Urinary bladder (tissue), 4 donors: ENCODE measurements around the gene DSTN. TPM values are rescaled to one million over a fixed set of nuclear protein-coding genes. Genes with fewer than 3 reads are reported as not detected.
A peak's percentile ranks its signal among the peaks of the same experiment; 100 is the strongest.

Experiments used
- DNase-seq: peaks from one replicate; pipeline ENCODE4 v3.0.0-alpha.2; 2015; ENCODE audit errors: extremely low spot score
- H3K27ac ChIP-seq: one replicate; pipeline ENCODE4 v1.5.1; 2013; ENCODE audit warnings: low read depth, mild to moderate bottlenecking, moderate library complexity
- H3K36me3 ChIP-seq: one replicate; pipeline ENCODE4 v1.6.1; 2013; ENCODE audit warnings: mild to moderate bottlenecking, moderate library complexity; ENCODE audit not compliant: insufficient read depth
- H3K4me1 ChIP-seq: one replicate; pipeline ENCODE4 v1.6.1; 2013; ENCODE audit warnings: mild to moderate bottlenecking, moderate library complexity; ENCODE audit not compliant: insufficient read depth
- H3K4me3 ChIP-seq: one replicate; pipeline ENCODE4 v1.5.1; 2013; ENCODE audit warnings: low read depth, low read length
- WGBS: extraction: QIAGEN DNeasy Blood & Tissue Kit; methylation state at CpG from one replicate; pipeline ENCODE4 v1.1.7; 2013; 5-methylcytosine and 5-hydroxymethylcytosine counted together
- polyA plus RNA-seq: library from polyadenylated mRNA; stranded (reverse); fragments of 200-250 nt; gene quantifications from one replicate; pipeline ENCODE4 v1.2.3, GENCODE V29; 2013
- total RNA-seq: library from RNA; depleted of rRNA; stranded (reverse); fragments of >200 nt; gene quantifications from one replicate; pipeline ENCODE4 v1.2.3, GENCODE V29; 2014
- donor health status: healthy with polysubstance abuse.
- donor health status: healthy.

The DSTN gene
- total RNA-seq (589 TPM), polyA plus RNA-seq (2,115 TPM)

DNA sequence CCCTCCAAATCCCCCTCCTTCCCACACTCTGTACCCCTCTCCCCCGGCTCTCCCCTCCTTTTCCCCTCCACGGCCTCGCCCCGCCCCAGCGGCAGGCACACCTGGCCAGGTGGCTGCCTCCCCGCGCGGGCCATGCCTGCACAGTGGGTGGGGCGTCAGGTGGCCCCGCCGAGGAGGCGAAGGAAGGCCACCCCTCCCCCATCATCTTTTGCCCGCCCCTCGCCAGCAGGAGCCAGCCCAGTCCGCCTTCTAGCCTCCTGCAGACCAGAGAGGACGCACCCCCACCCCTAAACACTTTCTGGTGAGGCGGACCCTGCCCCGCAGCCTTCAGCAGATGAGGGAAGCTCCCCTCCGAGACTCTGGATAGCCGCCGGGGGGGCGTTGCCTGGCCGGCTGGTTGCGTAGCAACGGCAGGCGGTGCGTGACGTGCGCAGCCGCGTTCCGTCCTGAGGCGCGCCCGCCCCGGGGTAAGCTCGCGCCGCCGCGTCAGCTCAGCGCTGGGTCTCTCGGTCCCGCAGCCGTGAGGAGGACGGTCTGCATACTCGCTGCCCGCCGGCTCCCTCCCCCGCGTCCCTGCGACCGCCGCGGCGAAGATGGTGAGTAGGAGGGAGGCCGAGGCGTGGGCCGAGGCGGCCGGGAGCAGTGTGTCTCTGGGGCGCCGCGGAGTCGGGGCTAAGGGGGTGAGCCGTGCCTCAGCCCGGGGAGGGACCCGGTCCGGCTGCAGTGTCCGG is at the start of gene DSTN:
DSTN (plus strand) TSS at position 460 of the 731 bp plus-strand sequence; CDS start at position 594, 134 bp downstream.
- peak; percentile 79 for DNase-seq
- no peaks in the 10 kb centered on the region for H3K36me3 ChIP-seq
- H3K4me1 ChIP-seq, result peaks cover 1% of the 10 kb centered on the region
- H3K27ac ChIP-seq, result peak within 1 kb of the TSS; percentile 99
- under 1% methylated on average over 70 of the region's 70 CpGs for whole genome bisulfite sequencing
- peak within 1 kb of the TSS; percentile 94 for H3K4me3 ChIP-seq

GRCh38 chr20:17520583-17520982 is 49.3 kb upstream of the DSTN start:
- Histone ChIP-seq H3K4me1 (no peaks in the 10 kb centered on the region), H3K36me3 (no peaks in the 10 kb centered on the region), H3K4me3 (no peak overlapping the region), H3K27ac (no peak overlapping the region)
- WGBS, result 51% methylated on average over 3 of the region's 3 CpGs
- no peak for DNase-seq

DNA sequence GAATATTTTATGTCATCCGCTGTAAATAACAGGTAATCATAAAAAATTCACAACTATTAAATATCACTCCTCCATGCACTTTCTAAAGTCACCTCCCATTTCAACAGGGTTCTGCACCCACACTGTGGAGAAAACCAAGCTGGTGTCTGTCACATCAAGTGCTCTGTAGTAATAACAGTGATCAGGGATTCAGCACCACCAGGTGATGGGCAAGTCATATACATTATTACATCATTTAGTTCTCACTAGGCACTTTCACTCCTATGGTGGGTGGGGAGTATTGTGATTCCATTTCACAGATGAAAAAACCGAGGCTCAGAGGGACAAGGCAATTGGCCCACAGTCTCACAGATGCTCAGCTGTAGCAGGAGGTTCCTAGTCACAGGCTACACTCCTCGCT is 47.3 kb upstream of the DSTN start:
- no peak overlapping the region for H3K27ac ChIP-seq
- no peaks in the 10 kb centered on the region for H3K36me3 ChIP-seq
- H3K4me3 ChIP-seq, result no peak overlapping the region
- WGBS, result 81% methylated on average over 3 of the region's 3 CpGs
- DNase-seq, result no peak
- H3K4me1 ChIP-seq, result no peaks in the 10 kb centered on the region

DNA sequence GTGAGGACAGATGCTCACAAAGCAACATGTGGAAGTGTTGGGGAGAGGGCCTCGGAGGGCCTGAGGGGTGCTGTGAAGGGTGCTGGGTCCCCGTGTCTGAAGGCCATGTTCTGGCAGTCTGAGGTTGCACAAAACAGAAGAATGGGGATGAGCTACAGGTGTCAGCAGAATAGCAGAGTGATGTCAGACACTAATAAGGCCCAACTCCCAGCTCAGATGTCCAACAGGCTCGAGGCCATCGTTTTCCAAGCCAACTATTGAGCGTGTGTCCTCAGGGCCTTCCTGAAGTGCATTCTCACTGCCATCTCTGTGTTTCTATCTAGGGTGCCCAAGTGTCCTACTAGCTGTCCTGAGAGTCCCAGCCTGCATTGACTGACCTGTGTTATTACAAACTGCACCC is 46.5 kb upstream of the DSTN start:
- Histone ChIP-seq H3K27ac (no peak overlapping the region), H3K4me1 (no peaks in the 10 kb centered on the region), H3K4me3 (no peak overlapping the region), H3K36me3 (no peaks in the 10 kb centered on the region)
- no peak for DNase-seq
- WGBS, result 85% methylated on average over 5 of the region's 5 CpGs

GRCh38 chr20:17524560-17524959 is 45.3 kb upstream of the DSTN start:
- DNase-seq, result no peak
- whole genome bisulfite sequencing, result 81% methylated on average over 8 of the region's 8 CpGs
- Histone ChIP-seq H3K27ac (no peak overlapping the region), H3K4me1 (no peaks in the 10 kb centered on the region), H3K36me3 (no peaks in the 10 kb centered on the region), H3K4me3 (no peak overlapping the region)

DNA sequence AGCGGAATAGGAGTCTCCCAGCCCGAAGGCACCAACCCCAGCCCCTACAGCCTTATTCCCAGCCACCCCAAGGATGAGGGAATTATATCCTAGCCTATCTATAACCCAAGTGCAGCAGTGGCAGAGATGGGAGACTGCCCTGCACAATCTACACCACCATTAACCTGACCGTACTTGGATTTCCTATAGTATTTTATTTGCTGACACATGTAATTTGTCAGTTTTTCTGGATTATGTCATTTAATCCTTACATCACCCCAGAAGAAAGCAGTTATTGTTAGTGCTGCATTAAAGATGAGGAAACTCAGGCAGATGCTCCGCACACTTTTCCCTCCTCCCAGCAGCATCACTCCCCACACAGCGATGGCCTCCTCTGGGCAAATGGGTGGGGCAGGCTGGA is 44.7 kb upstream of the DSTN start:
- H3K4me3 ChIP-seq, result no peak overlapping the region
- no peak overlapping the region for H3K27ac ChIP-seq
- 91% methylated on average over 5 of the region's 5 CpGs for WGBS
- no peaks in the 10 kb centered on the region for H3K4me1 ChIP-seq
- no peaks in the 10 kb centered on the region for H3K36me3 ChIP-seq
- DNase-seq, result no peak

- Histone ChIP-seq H3K36me3 (no peaks in the 10 kb centered on the region), H3K27ac (no peak overlapping the region), H3K4me3 (no peak overlapping the region), H3K4me1 (no peaks in the 10 kb centered on the region)
- DNase-seq, result no peak
Observed at GRCh38 chr20:17525650-17526049, 44.2 kb upstream of the DSTN start.

- Histone ChIP-seq H3K36me3 (no peaks in the 10 kb centered on the region), H3K4me1 (no peaks in the 10 kb centered on the region), H3K27ac (no peak overlapping the region), H3K4me3 (no peak overlapping the region)
- no peak for DNase-seq
Observed at GRCh38 chr20:17529586-17529985, 40.3 kb upstream of the DSTN start.

DNA sequence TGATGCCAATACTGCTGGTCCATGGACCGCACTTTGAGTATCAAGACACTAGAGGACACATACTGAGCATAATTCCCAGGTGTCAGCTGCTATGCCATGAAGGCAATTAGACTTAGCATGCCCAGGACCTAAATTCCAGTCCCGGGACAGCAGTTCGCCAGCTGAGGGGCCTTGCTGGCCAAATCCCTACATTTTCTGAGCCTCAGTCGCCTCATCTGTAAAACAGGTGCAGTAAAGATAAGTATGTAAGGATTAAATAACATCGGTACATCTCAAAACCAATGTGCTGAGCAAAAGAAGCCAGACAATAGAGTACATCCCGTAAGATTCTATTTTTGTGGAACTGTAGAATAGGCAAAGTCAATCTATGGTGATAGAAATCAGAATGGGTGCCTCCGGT is 39.7 kb upstream of the DSTN start:
- WGBS, result 85% methylated on average over 7 of the region's 7 CpGs
- no peak for DNase-seq
- H3K4me3 ChIP-seq, result no peak overlapping the region
- H3K36me3 ChIP-seq, result no peaks in the 10 kb centered on the region
- no peaks in the 10 kb centered on the region for H3K4me1 ChIP-seq
- no peak overlapping the region for H3K27ac ChIP-seq

DNA sequence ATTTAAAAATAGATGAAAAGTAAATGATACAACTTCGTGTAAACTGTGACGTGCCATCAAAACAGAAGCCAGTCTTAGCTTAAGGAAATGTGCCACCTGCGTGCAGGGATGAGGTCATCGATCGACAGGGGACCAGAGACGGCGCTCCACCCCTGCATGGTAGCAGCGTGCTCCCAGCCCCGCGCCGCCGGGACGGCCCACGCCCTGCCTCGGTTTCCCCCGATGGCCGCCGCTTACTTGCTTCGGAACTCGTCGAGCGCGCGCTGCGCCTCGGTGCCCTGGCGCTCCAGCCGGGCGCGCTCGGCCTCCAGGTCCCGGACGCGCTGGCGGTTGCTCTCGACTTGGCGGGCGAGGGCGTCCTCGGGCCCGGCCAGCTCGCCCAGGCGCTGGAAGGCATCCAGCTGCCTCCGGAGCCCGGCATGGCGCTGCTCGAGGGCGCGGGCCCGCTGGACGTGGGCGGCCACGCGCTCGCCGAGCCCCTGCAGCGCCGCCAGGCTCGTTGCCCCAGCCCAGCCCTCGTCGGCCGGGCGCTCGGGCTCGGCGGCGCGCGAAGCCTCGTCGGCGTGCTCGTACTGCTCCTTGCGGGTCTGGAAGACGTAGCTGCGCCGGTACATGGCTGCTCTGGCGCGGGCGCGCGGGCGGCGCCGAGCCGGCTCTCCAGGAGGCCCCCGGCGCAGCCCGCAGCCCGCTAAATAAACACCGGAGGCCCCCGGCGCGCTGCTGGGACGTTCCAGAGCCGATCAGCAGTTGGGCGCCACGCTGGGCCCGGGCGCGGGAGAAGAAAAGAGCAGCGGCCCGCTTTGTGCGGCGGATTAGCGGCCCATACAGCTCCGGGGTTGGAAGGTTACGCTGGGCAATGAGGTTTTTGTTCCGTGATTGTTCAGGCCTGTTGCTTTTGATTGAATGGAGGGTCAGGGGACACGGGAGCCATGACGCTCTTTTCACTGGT is 38.9 kb upstream of the DSTN start, which contains the start of gene BFSP1:
BFSP1 (minus strand) TSS at position 664 of the 949 bp plus-strand sequence; CDS start at position 614, 50 bp downstream.
- Histone ChIP-seq H3K36me3 (no peaks in the 10 kb centered on the region), H3K27ac (no peak within 1 kb of the TSS), H3K4me1 (no peaks in the 10 kb centered on the region), H3K4me3 (peak within 1 kb of the TSS; percentile 62)
- DNase-seq, result no peak
- WGBS, result 1% methylated on average over 111 of the region's 111 CpGs

DNA sequence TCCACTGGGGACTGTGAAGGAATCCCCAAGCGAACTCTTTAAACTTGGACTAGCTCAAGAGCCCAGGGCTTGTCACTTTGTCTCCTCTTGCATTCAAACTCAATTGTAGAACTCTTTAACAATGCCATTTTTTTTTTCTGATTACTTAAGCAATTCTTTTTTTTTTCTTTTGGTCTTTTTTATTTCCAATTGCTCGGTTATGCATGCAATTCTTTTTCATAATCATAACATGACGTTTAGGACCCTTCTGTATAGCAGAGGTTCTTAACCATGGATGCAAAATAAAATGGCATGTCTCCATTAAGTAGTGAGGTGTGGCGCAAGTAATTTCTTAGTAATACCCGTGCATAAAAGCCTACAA is 38.2 kb upstream of the DSTN start:
- Histone ChIP-seq H3K27ac (no peak overlapping the region), H3K36me3 (no peaks in the 10 kb centered on the region), H3K4me1 (no peaks in the 10 kb centered on the region), H3K4me3 (peak overlapping the region; percentile 62)
- 68% methylated on average over 5 of the region's 5 CpGs for WGBS
- no peak for DNase-seq

GRCh38 chr20:17533396-17533795 is 36.5 kb upstream of the DSTN start:
- no peak overlapping the region for H3K4me3 ChIP-seq
- no peaks in the 10 kb centered on the region for H3K4me1 ChIP-seq
- 31% methylated on average over 1 of the region's 1 CpG for WGBS
- H3K36me3 ChIP-seq, result no peaks in the 10 kb centered on the region
- DNase-seq, result no peak
- H3K27ac ChIP-seq, result no peak overlapping the region

GRCh38 chr20:17534077-17534476 is 35.8 kb upstream of the DSTN start:
- Histone ChIP-seq H3K4me3 (no peak overlapping the region), H3K27ac (no peak overlapping the region), H3K36me3 (no peaks in the 10 kb centered on the region), H3K4me1 (no peaks in the 10 kb centered on the region)
- 90% methylated on average over 3 of the region's 3 CpGs for WGBS
- DNase-seq, result no peak

DNA sequence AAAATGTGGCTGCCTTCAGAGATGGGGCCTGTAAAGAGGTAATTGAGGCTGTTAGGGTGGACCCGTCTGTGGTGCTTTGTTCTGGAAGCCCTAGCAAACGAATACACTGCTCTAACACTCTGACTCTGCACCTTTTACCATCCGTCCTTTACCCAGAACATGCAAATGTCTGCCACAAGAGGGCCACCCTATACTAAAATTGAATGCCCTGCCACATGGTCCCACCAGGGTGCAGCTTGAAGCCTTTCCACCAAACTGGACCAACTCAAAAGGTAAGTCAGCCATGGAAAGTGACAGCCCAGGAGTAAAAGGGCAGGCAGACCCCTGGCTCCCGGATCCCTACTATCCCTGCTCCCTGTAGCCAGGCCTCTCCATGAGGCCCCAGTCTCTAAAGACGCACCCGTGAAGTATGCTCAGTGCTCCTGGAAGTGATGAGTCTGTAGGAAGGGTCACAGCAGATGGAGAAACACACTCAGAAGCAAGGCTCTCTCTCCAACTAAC is 32.9 kb upstream of the DSTN start:
- no peak overlapping the region for H3K4me3 ChIP-seq

More for the DNA sequence above, 32.9 kb upstream of the DSTN start:
- peak; percentile 61 for DNase-seq
- Histone ChIP-seq H3K27ac (no peak overlapping the region), H3K36me3 (no peaks in the 10 kb centered on the region), H3K4me1 (no peaks in the 10 kb centered on the region)
- 23% methylated on average over 6 of the region's 6 CpGs for WGBS
